GM12892 (cell line): ENCODE data around the gene ACD.

Source experiments
- POLR2A ChIP-seq: IDR thresholded peaks from 2 replicates; pipeline ENCODE4 v1.6.1; 2011; ENCODE audit warnings: low read depth, low read length, control low read depth
- TAF1 ChIP-seq: IDR thresholded peaks from 2 replicates; pipeline ENCODE4 v1.6.1; 2011; ENCODE audit warnings: low read depth, mild to moderate bottlenecking, control low read depth, low read length, borderline replicate concordance

DNA sequence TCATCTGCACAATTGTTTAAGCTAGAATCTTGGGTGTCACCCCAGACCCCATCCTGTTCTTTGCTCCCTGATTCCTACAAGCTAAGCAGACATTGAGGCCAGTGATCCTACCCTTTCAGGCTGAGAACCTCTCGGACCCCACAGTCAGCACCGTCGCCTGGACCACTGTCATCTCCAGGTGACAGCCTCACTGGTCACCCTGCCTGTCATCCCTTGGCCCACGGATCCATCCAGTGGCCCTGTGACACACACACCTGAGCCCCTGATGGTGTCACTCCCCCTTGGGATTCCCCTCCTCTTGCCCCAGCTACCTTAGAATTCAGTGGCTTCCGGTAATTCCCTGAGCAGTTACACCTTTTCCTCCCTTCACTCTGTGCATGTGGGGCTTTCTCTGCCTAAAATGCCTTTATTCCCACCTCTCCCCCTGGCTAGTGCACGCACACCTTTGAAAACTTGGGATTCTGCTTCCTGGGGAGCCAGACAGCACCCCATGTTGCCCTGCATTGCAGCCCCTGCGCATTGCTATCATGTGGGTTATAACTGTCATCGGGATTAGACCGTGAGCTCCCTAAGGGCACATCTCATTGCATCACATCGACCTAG, 9.5 kb upstream of the ACD start:
- no peak for TF ChIP-seq TAF1
- no peak for TF ChIP-seq POLR2A
